Activated CD8-positive, alpha-beta memory T cell treated with anti-CD3 and anti-CD28 coated beads for 4 hours (primary cell): ENCODE results near the gene EYS.
"Not testable (repeated sequence)": the region's sequence is repeated elsewhere in the genome, so short reads cannot be mapped to it uniquely, and the experiment has no call there.

ENCODE experiments used
- DNase-seq, 2 donors: peaks; one replicate each; pipeline ENCODE4 v3.0.0-alpha.2; 2020; ENCODE audit warnings: low read depth in 2 of 2

The EYS gene

GRCh38 chr6:65088575-65088974 lies 618.5 kb downstream of the EYS start:
- DNase-seq, result no peak

- DNase-seq, result no peak
These were observed 625.3 kb downstream of the EYS start for GRCh38 chr6:65081756-65082155.

DNA sequence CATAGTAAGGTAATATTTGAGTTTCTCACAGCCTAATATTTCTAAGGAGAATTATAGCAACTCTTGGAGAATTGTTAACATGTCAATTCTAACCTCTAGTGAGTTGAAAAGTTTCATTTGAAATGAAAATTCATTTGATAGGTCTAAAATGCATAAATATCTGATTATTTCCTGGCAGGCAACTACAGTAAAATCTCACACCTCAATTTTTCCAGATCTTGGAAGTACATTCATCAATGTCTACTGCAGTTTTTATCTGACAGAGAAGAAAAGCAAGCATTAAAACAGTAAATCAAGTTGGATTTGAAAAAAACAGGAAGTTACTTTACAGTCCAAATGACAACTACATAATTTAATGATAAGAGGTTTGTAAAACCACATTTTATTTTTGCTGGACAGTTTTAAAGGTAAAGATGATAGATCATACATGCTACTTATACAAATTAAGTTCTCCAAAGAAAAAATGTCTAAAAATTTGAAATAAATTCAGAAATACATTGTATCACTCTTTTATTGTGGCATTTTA lies 631.3 kb downstream of the EYS start:
- no peak for DNase-seq

- DNase-seq, result no peak
These were observed 634.5 kb downstream of the EYS start for GRCh38 chr6:65072500-65072899.

GRCh38 chr6:65071480-65071879 lies 635.5 kb downstream of the EYS start:
- no peak for DNase-seq

DNA sequence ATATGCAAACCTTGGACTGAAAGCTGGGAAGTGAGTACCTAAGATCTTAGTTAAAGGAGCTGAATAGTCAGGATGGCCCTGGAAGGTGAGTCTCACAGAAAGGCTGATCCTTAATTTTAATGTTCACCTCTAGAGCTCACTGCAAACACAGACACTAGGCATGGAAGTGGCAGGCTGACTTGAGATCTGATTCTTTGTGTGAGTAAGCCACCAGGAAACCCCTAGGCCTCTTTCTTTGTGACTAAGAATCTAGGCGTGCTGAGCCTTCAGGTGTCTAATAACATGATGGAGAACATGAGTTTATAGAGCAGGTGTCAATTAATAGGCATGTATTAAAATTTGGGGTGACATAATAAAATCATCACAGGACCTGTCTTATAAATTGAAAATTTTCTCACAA lies 642.2 kb downstream of the EYS start:
- no peak for DNase-seq

GRCh38 chr6:65059568-65059967 lies 647.5 kb downstream of the EYS start:
- DNase-seq, result no peak

DNA sequence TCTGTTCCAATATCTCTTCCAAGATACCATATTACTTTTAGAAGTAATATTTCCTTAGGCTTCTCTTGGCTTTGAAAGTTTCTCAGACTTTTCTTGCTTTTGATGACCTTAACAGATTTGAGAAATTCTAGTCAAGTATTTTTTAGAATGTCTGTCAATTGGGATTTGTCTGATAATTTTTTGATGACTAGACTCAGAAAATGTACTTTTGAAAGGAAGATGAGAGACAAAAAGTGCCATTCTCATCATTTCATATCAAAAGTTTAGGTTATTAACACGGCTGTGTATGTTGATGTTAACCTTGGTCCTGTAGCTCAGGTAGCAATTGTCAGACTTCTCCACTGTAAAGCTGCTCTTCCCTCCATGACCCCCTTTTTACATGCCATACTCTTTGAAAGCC lies 651.5 kb downstream of the EYS start:
- DNase-seq, result no peak

GRCh38 chr6:65052626-65053025 lies 654.4 kb downstream of the EYS start:
- DNase-seq, result no peak

GRCh38 chr6:65045801-65046200 lies 661.2 kb downstream of the EYS start:
- no peak for DNase-seq

DNA sequence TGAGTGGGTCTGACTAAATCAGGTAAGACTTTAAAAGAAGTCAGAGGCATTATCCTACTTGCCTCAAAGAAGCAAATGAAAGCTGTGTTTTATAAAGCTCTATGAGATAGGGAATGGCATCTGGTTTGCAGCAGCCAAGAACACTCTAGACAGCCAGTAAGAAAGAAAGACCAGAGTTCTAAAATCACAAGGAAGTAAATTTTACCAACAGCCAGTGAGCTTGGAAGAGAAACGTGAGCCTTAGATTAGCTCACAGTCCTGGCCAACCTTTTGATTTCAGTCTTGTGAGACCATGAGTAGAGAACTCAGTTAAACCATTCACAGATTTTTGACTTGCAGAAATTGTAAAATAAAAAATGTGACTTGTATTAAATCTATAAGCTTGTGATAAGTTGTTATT lies 693.0 kb downstream of the EYS start:
- no peak for DNase-seq

DNA sequence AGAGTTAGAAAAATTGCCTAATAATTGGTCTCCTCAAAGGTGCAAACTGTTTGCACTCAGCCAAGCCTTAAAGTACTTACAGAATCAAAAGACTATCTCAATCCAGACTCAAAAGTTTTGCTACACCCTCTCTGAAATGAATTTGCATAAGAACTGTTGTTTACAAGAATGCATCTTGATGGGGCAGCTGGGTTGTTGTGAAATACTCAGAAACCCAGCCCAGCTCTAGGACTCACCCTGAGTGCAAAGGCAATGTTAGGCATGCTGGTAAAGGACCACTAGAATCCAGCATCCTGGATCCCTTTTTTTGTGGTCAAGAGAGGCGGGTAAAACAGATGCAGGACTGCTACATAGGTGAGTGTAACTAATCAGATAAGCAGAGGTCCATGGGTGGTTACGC lies 700.2 kb downstream of the EYS start:
- no peak for DNase-seq

DNA sequence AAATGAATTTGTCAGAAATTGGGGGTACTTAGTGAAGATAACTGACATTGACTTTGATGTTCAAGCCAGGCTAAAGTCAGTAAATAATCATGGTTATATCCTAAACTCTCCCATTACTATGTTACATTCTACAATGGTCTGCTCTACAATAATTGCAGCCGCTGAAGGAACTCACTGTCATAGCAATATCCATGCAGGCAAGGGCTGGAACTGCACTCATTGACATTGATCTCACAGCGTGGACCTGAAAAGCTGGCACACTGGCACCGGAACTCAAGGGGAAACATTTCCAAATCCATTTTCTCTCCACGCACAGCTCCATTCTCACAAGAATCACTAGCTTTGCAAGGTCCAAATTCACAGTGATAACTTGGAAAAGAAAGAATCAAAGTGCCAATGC lies 702.7 kb downstream of the EYS start:
- no peak for DNase-seq

DNA sequence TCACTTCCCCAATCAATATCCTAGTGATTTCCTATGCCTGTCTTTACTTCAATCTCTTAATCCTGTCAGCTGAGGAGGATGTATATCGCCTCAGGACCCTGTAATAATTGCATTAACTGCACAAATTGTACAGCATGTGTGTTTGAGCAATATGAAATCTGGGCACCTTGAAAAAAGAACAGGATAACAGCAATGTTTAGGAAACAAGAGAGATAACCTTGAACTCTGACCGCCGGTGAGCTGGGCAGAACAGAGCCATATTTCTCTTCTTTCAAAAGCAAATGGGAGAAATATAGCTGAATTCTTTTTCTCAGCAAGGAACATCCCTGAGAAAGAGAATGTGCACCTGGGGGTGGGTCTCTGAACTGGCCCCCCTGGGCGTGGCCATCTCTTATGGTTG lies 704.1 kb downstream of the EYS start:
- DNase-seq, result not testable (repeated sequence)

DNA sequence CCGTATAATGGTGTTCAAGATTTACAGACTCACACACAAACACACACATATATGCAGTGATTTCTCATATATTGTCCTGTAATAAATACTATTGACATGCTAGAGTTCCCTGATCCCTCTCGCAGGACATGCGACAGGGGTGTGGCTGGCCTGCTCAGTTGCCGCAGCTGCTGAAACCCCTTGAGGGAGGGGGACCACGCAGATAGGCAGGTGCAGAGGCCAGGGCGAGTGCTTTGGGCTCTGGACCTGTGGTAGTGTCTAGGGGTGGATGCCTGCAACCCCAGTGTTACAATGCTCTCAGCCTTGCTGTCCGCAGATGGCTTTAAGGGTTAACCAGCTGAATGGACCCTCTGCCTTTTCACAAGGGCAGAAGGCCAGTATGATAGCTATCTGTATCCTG lies 706.2 kb downstream of the EYS start:
- no peak for DNase-seq

DNA sequence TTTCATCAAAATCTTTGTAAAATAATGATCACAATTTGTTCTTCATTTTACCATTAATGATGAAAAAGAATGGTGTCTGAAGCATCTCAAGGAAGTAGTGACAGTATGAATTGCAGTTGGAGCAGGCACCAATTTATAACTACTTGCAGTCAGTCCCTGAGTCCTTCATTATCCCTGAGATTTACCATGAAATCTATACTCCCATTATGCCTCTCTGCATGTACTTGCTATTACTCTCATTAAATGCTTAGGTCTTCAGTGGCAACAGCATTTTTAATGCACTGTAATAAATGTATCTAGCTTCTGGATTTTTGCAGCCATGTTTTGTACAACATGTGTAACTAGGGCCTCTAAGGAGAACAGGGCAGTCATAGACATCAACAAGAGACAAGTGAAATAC lies 708.8 kb downstream of the EYS start:
- no peak for DNase-seq

GRCh38 chr6:64996301-64996700 lies 710.7 kb downstream of the EYS start:
- no peak for DNase-seq

DNA sequence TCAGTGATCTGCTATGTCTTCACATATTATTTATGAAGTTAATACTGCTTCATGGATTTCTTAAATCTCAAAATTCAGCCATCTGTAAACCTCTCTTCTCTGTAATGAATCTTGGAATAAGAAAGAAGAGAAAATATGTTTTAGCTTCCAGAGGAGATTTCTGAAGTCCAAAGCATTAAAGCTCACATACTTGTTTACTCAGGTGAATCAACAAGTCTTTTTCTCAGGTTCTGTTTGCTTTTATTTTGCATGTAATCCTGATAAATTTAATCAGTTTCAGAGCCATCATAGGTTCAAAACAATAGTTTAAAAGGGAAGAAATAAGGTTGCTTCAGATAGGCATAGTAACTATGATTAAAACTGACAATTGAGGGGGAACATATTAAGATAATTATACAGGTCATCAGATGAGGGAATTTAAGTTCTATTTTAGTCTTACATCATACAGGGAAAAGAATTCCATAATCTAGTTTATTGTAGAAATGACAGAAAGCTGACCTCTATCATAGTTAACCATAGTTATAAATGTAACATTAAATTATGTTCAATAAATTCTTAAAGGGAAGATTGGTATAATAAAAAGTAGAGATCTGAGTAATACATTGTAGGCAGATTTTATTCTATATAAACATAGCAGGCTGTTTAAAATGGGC lies 716.2 kb downstream of the EYS start:
- no peak for DNase-seq

GRCh38 chr6:64988148-64988547 lies 718.9 kb downstream of the EYS start:
- no peak for DNase-seq

- DNase-seq, result no peak
These were observed 720.0 kb downstream of the EYS start for GRCh38 chr6:64987066-64987465.

GRCh38 chr6:64985726-64986125 lies 721.3 kb downstream of the EYS start:
- no peak for DNase-seq

- no peak for DNase-seq
These were observed 722.1 kb downstream of the EYS start for GRCh38 chr6:64984948-64985347.

DNA sequence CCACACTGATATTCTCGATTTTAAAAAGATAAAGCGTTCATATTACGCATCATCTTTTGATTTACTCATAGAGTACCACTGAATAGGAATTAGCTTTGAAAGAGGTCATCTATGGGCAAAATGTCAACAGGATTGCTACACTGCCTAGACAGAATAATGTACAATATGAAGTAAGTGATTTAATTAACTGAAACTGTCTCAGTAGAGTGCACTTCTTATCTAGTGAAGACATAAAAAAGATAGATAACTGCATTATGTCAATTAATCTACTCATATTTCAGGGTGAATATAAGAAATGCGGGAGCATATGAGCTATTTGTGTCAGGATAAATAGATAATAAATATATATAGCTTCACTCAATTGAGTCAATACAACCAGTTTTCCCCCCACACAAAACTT lies 723.9 kb downstream of the EYS start:
- DNase-seq, result no peak

GRCh38 chr6:64973142-64973541 lies 733.9 kb downstream of the EYS start:
- DNase-seq, result no peak
